GM10266 (cell line): ENCODE data around the gene GAMT.

Experiments used
- DNase-seq: peaks from one replicate; pipeline ENCODE4 v3.0.0; 2012; ENCODE audit errors: extremely low spot score
- CTCF ChIP-seq: IDR thresholded peaks from 2 replicates; pipeline ENCODE4 v1.5.1; 2012; ENCODE audit warnings: mild to moderate bottlenecking, low read depth; ENCODE audit not compliant: control insufficient read depth, insufficient read depth; ENCODE audit errors: missing control alignments

Gene GAMT

DNA sequence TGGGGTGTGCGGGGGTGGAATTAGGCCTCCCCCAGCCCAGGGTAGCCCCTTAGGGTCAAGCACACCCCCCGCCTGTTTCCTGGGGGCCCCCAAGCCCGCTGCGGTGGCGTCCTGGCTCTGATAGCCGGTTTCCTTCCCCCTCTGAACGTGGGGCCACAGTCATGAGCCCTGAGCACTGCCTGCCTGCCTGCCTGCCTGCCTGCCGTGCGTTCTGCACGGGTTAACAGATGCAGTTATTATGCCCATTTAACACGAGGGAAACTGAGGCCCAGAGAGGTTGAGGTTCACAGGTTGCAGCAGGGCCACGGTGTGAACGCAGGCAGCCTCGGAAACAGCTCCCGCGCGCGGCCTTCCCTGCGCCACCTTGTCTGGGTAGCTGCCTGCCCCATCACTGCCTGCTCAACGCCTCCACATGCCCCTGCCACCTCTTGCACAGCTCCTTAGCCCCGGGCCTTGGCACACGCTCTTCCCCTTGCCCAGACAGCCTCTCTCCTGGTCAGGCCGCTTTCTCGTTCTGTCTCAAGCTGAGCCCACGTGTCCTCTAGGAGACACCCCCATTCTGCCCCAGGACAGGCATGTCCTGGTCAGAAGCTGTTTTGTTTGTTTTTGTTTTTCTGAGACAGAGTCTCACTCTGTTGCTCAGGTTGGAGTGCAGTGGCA, 1.2 kb upstream of the GAMT start:
- DNase-seq, result no peak
- TF ChIP-seq CTCF, result no peak

DNA sequence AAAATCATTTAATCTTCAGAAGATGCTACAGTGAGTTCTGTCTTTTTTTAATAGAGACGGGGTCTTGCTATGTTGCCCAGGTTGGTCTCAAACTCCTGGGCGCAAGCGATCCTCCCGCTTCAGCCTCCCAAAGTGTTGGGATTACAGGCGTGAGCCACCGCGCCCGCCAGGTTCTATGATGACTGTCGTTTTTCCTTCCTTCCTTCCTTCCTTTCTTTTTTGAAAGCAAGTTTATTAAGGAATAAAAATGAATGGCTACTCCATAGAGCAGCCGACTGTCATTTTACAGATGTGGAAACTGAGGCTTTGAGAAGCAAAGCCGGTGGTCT, 511 bp upstream of the GAMT start:
- DNase-seq, result no peak
- TF ChIP-seq CTCF, result no peak

GRCh38 chr19:1400281-1401137, 833 bp downstream of the GAMT start:
- DNase-seq, result peak; percentile 76
- no peak for TF ChIP-seq CTCF

- no peak for TF ChIP-seq CTCF
- DNase-seq, result no peak
Observed at GRCh38 chr19:1399745-1400144, 1.6 kb downstream of the GAMT start.

DNA sequence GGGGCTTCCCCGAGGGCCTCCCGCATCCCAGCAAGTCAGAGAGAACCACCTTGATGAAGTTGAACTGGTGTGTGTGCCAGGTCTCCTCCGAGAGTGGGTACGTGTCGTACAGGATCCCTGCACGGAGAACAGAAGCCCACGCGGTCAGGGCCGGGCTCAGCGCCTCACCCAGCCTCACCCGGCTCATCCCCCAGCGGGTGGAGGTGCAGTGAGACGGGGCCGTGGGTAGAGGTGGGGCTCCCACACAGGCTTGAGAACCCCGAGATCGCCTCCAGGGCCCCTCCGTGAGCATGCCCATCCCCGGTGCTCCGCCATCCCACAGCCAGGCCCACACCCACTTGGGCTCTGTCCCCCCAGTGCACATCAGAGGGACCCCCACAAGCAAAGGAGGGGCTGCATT, 2.3 kb downstream of the GAMT start:
- TF ChIP-seq CTCF, result no peak
- DNase-seq, result no peak

DNA sequence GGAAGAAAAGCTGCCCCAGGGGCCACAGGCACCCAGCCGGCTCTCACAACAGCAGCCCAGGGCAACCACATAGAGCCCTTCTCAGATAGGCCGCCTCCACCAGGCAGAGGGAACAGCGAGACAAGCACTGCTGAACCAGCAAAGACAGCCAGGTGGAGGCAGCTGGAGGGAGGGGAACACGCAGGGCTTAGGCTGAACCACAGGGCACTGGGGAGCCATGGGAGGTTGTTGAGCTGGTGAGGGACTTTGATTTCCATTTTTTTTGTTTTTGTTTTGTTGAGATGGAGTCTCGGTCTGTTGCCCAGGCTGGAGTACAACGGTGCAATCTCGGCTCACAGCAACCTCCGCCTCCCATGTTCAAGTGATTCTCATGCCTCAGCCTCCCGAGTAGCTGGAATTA, 3.5 kb downstream of the GAMT start:
- no peak for TF ChIP-seq CTCF
- DNase-seq, result no peak
